HG02852 (cell line): ENCODE data around the gene NOS1AP.

ENCODE experiments used
- ATAC-seq: cut with Tn5 transposase; IDR thresholded peaks from one replicate; pipeline ENCODE4 v1.9.1; 2021; ENCODE audit warnings: mild to moderate bottlenecking, moderate library complexity; ENCODE audit not compliant: unreplicated experiment

NOS1AP gene

GRCh38 chr1:162240577-162240976 is 171.1 kb downstream of the NOS1AP start:
- no peak for ATAC-seq

- no peak for ATAC-seq
Measured at GRCh38 chr1:162242804-162243203, 173.3 kb downstream of the NOS1AP start.

- no peak for ATAC-seq
Measured at GRCh38 chr1:162248854-162249535, 179.5 kb downstream of the NOS1AP start.

- ATAC-seq, result no peak
Measured at GRCh38 chr1:162250004-162250730, 180.7 kb downstream of the NOS1AP start.

GRCh38 chr1:162251102-162251501 is 181.6 kb downstream of the NOS1AP start:
- no peak for ATAC-seq

- ATAC-seq, result no peak
Measured at GRCh38 chr1:162252214-162252613, 182.7 kb downstream of the NOS1AP start.

GRCh38 chr1:162253790-162254189 is 184.3 kb downstream of the NOS1AP start:
- ATAC-seq, result no peak

GRCh38 chr1:162256287-162256686 is 186.8 kb downstream of the NOS1AP start:
- no peak for ATAC-seq

- no peak for ATAC-seq
Measured at GRCh38 chr1:162258394-162258793, 188.9 kb downstream of the NOS1AP start.

GRCh38 chr1:162259894-162260455 is 190.5 kb downstream of the NOS1AP start:
- no peak for ATAC-seq

GRCh38 chr1:162264108-162264507 is 194.6 kb downstream of the NOS1AP start:
- no peak for ATAC-seq

- ATAC-seq, result peak; percentile 67
Measured at GRCh38 chr1:162265983-162266382, 196.5 kb downstream of the NOS1AP start.

- ATAC-seq, result no peak
Measured at GRCh38 chr1:162270016-162270770, 200.7 kb downstream of the NOS1AP start.

GRCh38 chr1:162271972-162272371 is 202.5 kb downstream of the NOS1AP start:
- no peak for ATAC-seq

- ATAC-seq, result no peak
Measured at GRCh38 chr1:162272419-162272818, 202.9 kb downstream of the NOS1AP start.

GRCh38 chr1:162275622-162276175 is 206.2 kb downstream of the NOS1AP start:
- no peak for ATAC-seq

- no peak for ATAC-seq
Measured at GRCh38 chr1:162276493-162276892, 207.0 kb downstream of the NOS1AP start.

- no peak for ATAC-seq
Measured at GRCh38 chr1:162279136-162279498, 209.6 kb downstream of the NOS1AP start.

GRCh38 chr1:162281426-162281825 is 211.9 kb downstream of the NOS1AP start:
- ATAC-seq, result no peak

GRCh38 chr1:162283657-162284056 is 214.2 kb downstream of the NOS1AP start:
- no peak for ATAC-seq
